ENCODE measurements around the gene IDH2. TPM values are rescaled to one million over a fixed set of nuclear protein-coding genes. Genes with fewer than 3 reads are reported as not detected.

The IDH2 gene
- total and polyA plus RNA-seq, 2 of the 4 experiments (the other 2 are of a cell fraction) = 84.9 to 118 TPM

GRCh38 chr15:90043530-90044010 is 58.7 kb downstream of the IDH2 start:
- H2AFZ ChIP-seq (replicated peaks; ENCODE audit: low read length, poor library complexity) = no peak overlapping the region
- WGBS, 2 experiments (ENCODE audit: extremely low coverage in 2 of 2, insufficient read length in 1 of 2) = 89% methylated on average over 3 of the region's 5 CpGs; no CpG with 5 or more reads in 1 of the 2 experiments
- H2BK5ac ChIP-seq (ENCODE audit: low read depth, low read length, poor library complexity, severe bottlenecking) = no peak overlapping the region
- H4K20me1 ChIP-seq (ENCODE audit: insufficient read depth, low read length) = peaks cover 16% of the 10 kb centered on the region
- ChIA-PET CTCF (no interaction called here), POLR2A (ENCODE audit: unreplicated experiment) (no interaction called here)
- in situ Hi-C loops (cut with MboI; ENCODE audit: low sequenced_read_pairs) = no loop called here
- H3K9ac ChIP-seq (ENCODE audit: low read depth, low read length) = no peak overlapping the region
- no peak overlapping the region for H3K18ac ChIP-seq (ENCODE audit: low read depth, low read length)
- BruUV-seq (replicated peaks) = no TSS peak
- TF ChIP-seq BHLHE40 (IDR thresholded peaks at IDR 0.05; ENCODE audit: low read depth, low read length) (no peak), MXI1 (IDR thresholded peaks at IDR 0.05; ENCODE audit: borderline replicate concordance, low read depth, low read length) (no peak), RFX5 (IDR thresholded peaks at IDR 0.05; ENCODE audit: low read depth, low read length) (no peak), MAZ (IDR thresholded peaks at IDR 0.05; ENCODE audit: borderline replicate concordance, low read depth, low read length) (no peak), CTCF (conservative IDR thresholded peaks at IDR 0.05; ENCODE audit: low read depth, low read length) (no peak), POLR2A (IDR thresholded peaks at IDR 0.05; ENCODE audit: low read depth, low read length) (no peak), CEBPB (IDR thresholded peaks at IDR 0.05; ENCODE audit: low read depth, low read length) (no peak), FOS (IDR thresholded peaks at IDR 0.05; ENCODE audit: low read depth, low read length) (no peak), ELK1 (IDR thresholded peaks at IDR 0.05; ENCODE audit: borderline replicate concordance, low read depth, low read length) (no peak), USF2 (IDR thresholded peaks at IDR 0.05; ENCODE audit: low read depth, low read length) (no peak), CHD1 (IDR thresholded peaks at IDR 0.05; ENCODE audit: low read depth, low read length) (no peak), RCOR1 (IDR thresholded peaks at IDR 0.05; ENCODE audit: insufficient replicate concordance, low read length) (no peak)
- DNase-seq (no peak), ATAC-seq (ENCODE audit: low read depth) (no peak)
- no peak overlapping the region for H3K14ac ChIP-seq (replicated peaks; ENCODE audit: low read depth, low read length)
- H4K8ac ChIP-seq (ENCODE audit: low read depth in 2 of 2, low read length in 2 of 2) = no peak overlapping the region
- no peaks in the 10 kb centered on the region for H3K27me3 ChIP-seq (ENCODE audit: control insufficient read depth, insufficient read depth, low read length)
- intact Hi-C loops (cut with micrococcal nuclease) = no loop called here
- H3K79me1 ChIP-seq (ENCODE audit: low read depth in 1 of 2, low read length in 2 of 2) = peaks cover 15 to 61% of the 10 kb centered on the region in 2 experiments; a peak in 3 of 4 replicates
- H4K5ac ChIP-seq (ENCODE audit: low read depth, low read length) = no peak overlapping the region
- H3K9me1 ChIP-seq (ENCODE audit: insufficient read depth, low read length) = peaks cover 14% of the 10 kb centered on the region; the same call in 1 of the 2 replicates
- no peaks in the 10 kb centered on the region for H3K36me3 ChIP-seq (ENCODE audit: control insufficient read depth, insufficient read depth, low read length)
- H3K4ac ChIP-seq (ENCODE audit: low read depth, low read length) = no peak overlapping the region
- no peak overlapping the region for H3K27ac ChIP-seq (ENCODE audit: insufficient read depth, low read length)
- H3K4me3 ChIP-seq (ENCODE audit: insufficient read depth, low read depth, low read length) = no peak overlapping the region
- H3K23ac ChIP-seq (ENCODE audit: low read depth, low read length) = no peak overlapping the region
- H2AK9ac ChIP-seq (replicated peaks; ENCODE audit: low read depth, low read length, poor library complexity) = no peak overlapping the region
- H2BK15ac ChIP-seq (ENCODE audit: low read depth, low read length) = no peak overlapping the region
- H2BK20ac ChIP-seq (ENCODE audit: low read depth, low read length) = no peak overlapping the region
- H4K91ac ChIP-seq (ENCODE audit: insufficient read depth, low read depth, low read length) = no peak overlapping the region
- dilution Hi-C loops (cut with HindIII; ENCODE audit: low sequenced_read_pairs, unreplicated experiment) = no loop called here
- H3K56ac ChIP-seq (ENCODE audit: extremely low read depth, insufficient read depth, low read length) = no peak overlapping the region
- no peak overlapping the region for H2AK5ac ChIP-seq (ENCODE audit: low read depth, low read length)
- no peaks in the 10 kb centered on the region for H3K9me3 ChIP-seq (ENCODE audit: control insufficient read depth, insufficient read depth, low read length)
- no peak overlapping the region for H2BK120ac ChIP-seq (ENCODE audit: low read depth, low read length)
- H3K4me2 ChIP-seq (ENCODE audit: low read depth, low read length) = no peak overlapping the region
- peaks cover 1% of the 10 kb centered on the region for H3K4me1 ChIP-seq (ENCODE audit: control insufficient read depth, insufficient read depth, low read length)
